ENCODE results near the gene GMDS. TPM values are rescaled to one million over a fixed set of nuclear protein-coding genes. Genes with fewer than 3 reads are reported as not detected.

The GMDS gene
- total and polyA plus RNA-seq, 2 donors (not counting 3 experiments of a cell fraction or from before 2014, with no cell fraction given): 9.8 to 23.5 TPM

DNA sequence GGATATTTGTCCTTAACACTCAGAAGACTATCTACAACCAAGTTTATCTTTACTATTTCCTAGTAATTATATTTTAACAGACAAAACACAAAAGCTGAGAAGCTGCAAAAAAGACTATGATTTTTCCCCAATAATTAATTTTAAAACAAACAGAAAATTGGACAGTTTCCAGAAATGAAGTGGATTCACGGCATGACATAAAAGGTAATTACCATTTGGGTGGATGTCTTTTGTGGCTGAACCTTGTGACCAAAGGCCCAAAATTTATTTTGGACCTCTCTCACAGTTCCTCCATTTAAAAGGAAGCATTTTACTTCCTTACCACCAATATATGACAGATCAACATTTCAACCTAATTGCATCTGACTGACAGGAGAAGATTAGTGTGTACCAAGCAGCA, 90.2 kb downstream of the GMDS start:
- ChIA-PET POLR2A (no interaction called here), CTCF (no interaction called here)
- dilution Hi-C loops (cut with MboI; ENCODE audit: extremely low pct_ligation_motif_present, low sequenced_read_pairs): no loop called here

More for the DNA sequence above, 90.2 kb downstream of the GMDS start:
- DNase-seq (ENCODE audit: low read depth, low spot score) (peak; percentile 10), FAIRE-seq (no peak)
- H3K4me2 ChIP-seq (ENCODE audit: insufficient read depth, low read length): no peak overlapping the region
- H3K4me3 ChIP-seq (replicated peaks in 1 of 3; ENCODE audit: insufficient read depth in 1 of 3, low read depth in 1 of 3, low read length in 3 of 3): no peak overlapping the region
- no peak overlapping the region for H3K9ac ChIP-seq (replicated peaks; ENCODE audit: extremely low read depth, insufficient read depth, low read length)
- no peaks in the 10 kb centered on the region for H3K9me1 ChIP-seq (replicated peaks; ENCODE audit: control insufficient read depth, extremely low read depth, insufficient read depth, low read length)
- TF ChIP-seq JUN (IDR thresholded peaks at IDR 0.05; ENCODE audit: borderline replicate concordance, insufficient read depth, insufficient read length, low read depth): no peak
- TF ChIP-seq GATA2 (IDR thresholded peaks at IDR 0.05; ENCODE audit: insufficient read depth, insufficient read length, low read depth, low read length): no peak
- no peak for TF ChIP-seq EZH2 (IDR thresholded peaks at IDR 0.05; ENCODE audit: borderline replicate concordance, low read depth, low read length, severe bottlenecking)
- no peak for TF ChIP-seq MYC (IDR thresholded peaks at IDR 0.05; ENCODE audit: low read depth, low read length)
- no peak for TF ChIP-seq POLR2AphosphoS5 (IDR thresholded peaks at IDR 0.05; ENCODE audit: insufficient read depth, low read depth, low read length)
- TF ChIP-seq, protein P1, sequence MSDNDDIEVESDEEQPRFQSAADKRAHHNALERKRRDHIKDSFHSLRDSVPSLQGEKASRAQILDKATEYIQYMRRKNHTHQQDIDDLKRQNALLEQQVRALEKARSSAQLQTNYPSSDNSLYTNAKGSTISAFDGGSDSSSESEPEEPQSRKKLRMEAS (IDR thresholded peaks at IDR 0.05; ENCODE audit: insufficient read depth, insufficient read length): no peak
- no peak for TF ChIP-seq FOS (IDR thresholded peaks at IDR 0.05; ENCODE audit: borderline replicate concordance, insufficient read depth, low read length)
- TF ChIP-seq, protein P2, sequence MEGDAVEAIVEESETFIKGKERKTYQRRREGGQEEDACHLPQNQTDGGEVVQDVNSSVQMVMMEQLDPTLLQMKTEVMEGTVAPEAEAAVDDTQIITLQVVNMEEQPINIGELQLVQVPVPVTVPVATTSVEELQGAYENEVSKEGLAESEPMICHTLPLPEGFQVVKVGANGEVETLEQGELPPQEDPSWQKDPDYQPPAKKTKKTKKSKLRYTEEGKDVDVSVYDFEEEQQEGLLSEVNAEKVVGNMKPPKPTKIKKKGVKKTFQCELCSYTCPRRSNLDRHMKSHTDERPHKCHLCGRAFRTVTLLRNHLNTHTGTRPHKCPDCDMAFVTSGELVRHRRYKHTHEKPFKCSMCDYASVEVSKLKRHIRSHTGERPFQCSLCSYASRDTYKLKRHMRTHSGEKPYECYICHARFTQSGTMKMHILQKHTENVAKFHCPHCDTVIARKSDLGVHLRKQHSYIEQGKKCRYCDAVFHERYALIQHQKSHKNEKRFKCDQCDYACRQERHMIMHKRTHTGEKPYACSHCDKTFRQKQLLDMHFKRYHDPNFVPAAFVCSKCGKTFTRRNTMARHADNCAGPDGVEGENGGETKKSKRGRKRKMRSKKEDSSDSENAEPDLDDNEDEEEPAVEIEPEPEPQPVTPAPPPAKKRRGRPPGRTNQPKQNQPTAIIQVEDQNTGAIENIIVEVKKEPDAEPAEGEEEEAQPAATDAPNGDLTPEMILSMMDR (IDR thresholded peaks at IDR 0.05; ENCODE audit: extremely low read depth in 1 of 2, insufficient read depth in 1 of 2, low read depth in 1 of 2, low read length in 2 of 2): no peak
- no peak for TF ChIP-seq POLR2A (IDR thresholded peaks at IDR 0.05; ENCODE audit: low read depth, low read length)
- H3K27me3 ChIP-seq (ENCODE audit: control insufficient read depth in 2 of 2, insufficient read depth in 2 of 2, low read length in 2 of 2): no peaks in the 10 kb centered on the region
- no peaks in the 10 kb centered on the region for H3K79me2 ChIP-seq (ENCODE audit: control insufficient read depth, insufficient read depth, low read length)
- no peaks in the 10 kb centered on the region for H3K4me1 ChIP-seq (ENCODE audit: control insufficient read depth, extremely low read depth, insufficient read depth, low read length)
- intact Hi-C loops (cut with micrococcal nuclease): no loop called here
- H3K9me3 ChIP-seq (replicated peaks; ENCODE audit: control insufficient read depth, insufficient read depth, low read length): no peaks in the 10 kb centered on the region
- H3K36me3 ChIP-seq (ENCODE audit: control insufficient read depth in 2 of 2, extremely low read depth in 1 of 2, insufficient read depth in 2 of 2, low read length in 2 of 2): no peaks in the 10 kb centered on the region
- H2AFZ ChIP-seq (ENCODE audit: low read depth, low read length): no peak overlapping the region
- no TSS peak for BruUV-seq (replicated peaks)
- no peak overlapping the region for H3K27ac ChIP-seq (ENCODE audit: insufficient read depth, low read depth, low read length)
- H4K20me1 ChIP-seq (replicated peaks; ENCODE audit: control insufficient read depth, extremely low read depth, insufficient read depth, low read length): no peaks in the 10 kb centered on the region

All from endothelial cell of umbilical vein (primary cell).